NOMO-1 treated with DMSO at 0.1 percent for 48 hours (cell line): ENCODE results near the gene PKIG.

Source experiments
- DNase-seq: peaks from one replicate; lab custom pipeline; 2025; ENCODE audit not compliant: unreplicated experiment; lab: John Stamatoyannopoulos, UW

The PKIG gene

DNA sequence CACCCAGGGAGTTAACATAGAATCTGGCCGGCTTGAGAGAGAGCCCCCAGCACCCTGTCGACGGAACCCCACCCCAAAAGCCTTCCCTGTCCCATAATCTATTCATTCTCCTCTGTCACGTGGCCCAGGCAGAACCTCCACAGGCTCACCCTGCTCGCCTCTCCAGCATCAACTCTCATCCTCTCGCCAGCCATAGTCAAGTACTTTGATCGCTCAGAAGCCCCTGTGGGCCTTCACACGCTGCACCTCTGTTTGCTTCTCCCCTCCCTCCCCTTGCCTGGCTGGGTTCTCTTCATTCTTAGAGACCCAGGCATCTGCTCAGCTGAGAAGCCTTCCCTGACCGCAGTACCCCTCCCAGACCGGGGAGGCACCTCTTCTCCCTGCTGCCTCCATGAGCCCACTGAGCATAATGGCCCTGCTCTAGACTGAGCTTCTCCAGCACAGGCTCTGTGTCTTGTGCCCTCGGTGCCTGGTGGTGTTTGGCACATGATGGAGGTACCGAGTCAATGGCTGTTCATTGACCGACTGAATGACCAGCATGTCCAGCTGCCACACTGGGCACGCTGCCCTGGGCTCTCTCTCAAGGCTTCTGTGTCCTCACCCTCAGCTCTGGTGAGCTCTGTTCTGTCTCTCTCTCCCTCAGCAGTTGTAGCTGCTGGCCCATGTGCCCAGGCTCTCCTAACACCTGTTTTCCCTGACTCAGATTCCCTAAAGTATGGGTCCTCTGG is 33.7 kb downstream of the PKIG start:
- DNase-seq, result no peak

DNA sequence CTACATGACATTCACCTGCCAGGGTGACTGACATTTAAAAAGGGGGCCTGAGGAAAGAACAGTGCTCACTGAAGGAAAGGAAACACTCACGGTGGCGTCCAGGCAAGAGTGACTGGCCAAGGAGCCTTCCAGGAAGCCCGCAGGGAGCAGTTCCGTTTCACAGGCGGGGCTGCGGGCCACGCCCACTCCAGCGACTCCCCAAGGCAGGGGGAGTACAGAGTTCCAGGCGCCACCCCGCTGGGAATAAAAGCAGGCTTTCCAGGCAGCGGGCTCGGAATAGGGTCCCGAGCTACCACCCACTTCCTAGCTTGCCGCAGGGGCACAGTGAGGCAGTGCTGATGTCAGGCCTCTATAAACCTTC is 34.2 kb downstream of the PKIG start:
- no peak for DNase-seq

DNA sequence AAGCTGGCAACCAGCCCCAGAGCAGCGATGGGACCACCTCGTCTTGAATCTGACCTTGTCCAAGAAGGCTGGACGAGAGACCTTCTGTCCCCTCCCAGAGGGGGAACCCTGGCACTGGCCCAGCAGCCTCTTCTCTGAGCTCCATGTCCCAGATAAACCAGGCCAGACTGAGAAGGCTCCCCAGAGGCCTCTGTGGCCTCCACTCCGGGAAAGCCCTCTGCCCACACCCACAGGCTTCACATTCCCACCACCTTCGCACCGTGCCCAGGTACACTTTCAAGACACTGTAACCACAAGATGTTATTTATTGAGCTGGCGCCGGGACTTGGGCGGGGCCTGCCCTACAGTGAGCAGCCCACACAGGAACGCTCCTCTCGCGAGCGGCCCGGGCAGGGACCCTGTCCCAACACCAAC is 35.9 kb downstream of the PKIG start:
- no peak for DNase-seq

DNA sequence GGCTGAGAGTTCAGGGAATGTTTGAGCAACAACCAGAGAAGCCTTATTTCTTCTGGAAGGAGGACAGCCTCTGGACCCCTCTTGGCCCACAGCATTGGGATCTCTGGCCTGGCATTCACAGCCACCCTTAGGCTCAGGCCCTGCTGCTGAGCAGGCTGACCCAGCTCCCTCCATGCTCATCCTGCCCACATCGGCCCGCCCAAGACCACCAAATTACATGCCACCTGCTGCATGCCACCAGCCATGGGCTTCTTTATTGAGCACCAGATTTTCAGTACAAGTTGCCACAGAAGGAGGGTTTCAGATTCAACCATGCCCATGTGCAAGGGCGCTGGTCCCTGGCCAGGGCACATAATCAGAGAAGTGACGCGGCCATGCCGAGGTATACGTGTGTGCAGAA is 36.9 kb downstream of the PKIG start:
- no peak for DNase-seq

DNA sequence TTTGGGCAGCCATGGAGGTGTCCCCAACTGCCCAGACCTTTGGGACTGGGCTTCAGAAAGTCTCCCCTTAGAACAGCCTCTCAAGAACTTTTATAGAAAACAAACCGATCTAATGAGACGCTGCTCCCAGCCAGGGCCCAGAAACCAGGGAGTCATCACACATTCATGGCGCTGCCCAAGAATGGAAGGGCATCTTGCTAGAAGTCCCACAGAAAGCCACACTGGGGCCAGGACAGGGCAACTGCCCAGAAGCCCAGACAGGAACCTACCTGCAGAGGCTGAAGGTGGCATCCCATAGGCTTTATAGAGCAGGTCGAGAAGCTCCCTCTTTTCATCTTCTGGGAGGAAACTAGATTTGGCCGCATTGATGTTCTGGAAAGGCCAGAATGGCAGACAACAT is 37.7 kb downstream of the PKIG start:
- DNase-seq, result no peak

DNA sequence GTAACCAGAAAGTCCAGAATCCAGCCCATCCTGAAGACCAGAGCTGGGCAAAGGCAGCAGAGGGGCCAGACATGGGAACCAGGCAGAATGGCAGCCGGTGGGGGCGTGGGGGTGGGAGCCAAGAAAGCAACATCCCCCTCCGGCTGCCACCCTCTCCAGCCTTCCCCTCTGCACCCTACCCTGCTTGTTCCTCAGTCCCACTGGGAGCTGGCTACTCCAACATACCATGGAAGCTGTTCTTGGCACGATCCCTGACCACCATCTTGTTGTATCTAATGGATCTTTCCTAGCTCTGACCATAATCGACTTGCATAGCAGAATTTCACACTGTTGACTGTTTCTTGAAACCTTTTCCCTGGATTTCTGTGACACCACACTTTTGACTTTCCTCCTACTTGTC is 38.9 kb downstream of the PKIG start:
- no peak for DNase-seq

DNA sequence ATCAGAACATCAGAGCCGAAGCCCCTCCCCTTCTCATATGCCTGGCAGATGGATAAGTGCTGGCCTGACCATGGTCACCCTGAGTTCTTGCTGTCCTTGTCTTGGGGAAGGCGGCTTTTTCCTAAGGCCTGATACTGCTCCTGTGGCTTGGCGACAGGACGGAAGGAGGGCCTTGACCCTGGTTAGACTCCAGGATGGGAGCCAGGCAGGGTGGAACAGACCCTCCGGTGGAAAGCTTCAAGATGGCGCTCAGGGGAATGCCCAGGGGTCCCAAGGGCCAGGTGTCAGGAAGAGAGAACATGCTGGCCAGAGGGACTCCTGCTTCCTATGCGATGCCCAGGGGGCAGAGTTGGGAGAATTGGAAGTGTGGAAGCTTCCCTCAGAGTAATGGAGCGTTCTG is 39.6 kb downstream of the PKIG start:
- no peak for DNase-seq

DNA sequence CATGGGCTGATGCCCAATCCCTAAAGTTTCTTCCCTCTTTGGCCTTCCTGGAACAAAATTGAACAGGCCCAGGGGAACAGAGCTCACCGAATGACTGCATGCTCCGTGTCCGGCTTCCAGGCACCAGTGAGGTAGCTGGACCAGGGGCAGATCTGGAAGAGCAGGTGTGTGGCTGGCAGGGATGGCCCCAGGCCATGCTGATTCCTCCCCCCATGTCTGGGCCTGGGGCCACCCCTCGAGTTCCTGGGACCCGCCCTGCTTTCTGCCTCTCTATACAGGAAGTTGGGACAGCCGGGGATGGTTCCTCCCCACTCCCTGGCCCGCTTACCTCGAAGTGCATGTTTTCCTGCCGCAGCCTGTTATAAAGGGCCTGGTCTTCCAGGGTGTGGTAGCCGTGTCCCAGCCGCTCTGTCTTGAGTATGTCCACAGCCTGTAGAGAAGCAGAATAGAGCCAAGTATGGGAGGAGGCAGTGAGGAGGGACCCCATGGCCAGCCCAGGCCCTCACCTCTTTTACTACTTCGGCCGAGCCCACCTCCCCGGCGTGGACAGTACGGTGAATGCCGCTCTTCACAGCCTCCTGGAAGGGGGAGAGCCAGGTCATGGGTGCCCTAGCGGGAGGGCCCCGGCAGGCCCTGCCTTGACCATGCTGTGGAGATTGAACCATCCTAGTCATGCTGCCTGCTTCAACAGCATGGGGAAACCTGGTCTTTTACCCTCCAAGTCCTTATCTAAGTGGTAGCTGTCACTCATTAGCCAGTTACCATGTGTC is 40.3 kb downstream of the PKIG start:
- no peak for DNase-seq

DNA sequence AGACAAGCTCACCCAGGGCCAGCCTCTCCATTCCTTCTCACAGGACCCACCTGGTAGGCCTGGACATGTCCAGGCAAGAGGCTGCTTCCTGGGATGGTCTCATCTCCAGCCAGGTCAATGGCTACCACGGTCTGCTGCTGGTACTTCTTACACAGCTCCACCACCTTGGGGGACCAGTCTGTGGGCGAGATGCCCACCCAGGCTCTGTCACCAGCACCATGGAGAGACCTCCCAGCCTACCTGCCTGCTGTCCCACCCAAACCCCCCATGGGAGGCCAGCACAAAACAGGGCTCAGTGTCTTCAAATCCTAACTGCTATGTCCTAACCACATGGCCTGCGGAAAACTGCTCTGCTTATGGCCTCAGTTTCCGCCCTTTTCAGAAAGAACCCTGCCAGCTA is 41.8 kb downstream of the PKIG start:
- DNase-seq, result no peak

DNA sequence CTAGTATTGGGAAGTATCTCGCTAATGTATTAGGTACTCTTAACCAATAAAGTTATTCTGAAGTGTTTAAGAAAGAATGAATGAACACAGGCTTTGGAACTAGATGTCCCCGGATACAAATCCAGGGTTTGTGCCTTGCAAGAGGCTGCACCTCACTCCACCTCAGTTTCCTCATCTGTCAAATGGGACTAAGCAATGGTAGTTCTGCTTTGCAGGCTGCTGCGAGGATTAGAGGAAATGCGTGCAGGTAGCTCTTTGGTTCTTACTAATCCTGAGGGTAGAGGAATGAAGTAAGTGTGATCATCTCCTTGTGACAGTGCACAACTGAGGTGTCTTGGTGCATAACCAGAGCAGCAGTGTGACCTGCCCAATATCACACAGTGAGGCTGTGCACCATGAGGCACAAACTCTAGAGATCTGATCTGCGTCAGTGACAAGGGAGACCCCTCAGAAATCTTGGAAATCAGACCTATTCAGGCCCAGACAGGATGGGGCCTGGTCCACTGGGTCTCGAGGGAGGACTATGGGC is 42.4 kb downstream of the PKIG start:
- DNase-seq, result no peak

DNA sequence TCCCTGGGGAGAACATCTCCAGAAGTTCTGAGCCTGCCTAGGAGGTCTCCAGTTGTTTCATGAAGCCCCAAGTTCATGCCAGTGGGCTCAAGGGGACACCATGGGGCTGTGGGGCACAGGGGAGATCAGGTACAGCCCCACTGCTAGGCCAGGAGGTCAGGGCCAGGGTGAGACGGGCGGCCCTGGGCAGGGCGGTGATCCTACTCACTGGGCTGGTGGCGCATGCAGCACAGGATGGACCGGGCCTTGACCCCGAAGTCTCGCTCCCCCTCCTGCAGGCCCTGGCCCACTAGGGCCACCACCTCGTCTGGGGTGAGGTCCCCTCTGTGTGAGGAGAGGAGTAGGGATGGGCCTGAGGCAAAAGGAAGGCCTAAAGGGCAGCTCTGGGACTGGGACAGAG is 43.0 kb downstream of the PKIG start:
- no peak for DNase-seq

DNA sequence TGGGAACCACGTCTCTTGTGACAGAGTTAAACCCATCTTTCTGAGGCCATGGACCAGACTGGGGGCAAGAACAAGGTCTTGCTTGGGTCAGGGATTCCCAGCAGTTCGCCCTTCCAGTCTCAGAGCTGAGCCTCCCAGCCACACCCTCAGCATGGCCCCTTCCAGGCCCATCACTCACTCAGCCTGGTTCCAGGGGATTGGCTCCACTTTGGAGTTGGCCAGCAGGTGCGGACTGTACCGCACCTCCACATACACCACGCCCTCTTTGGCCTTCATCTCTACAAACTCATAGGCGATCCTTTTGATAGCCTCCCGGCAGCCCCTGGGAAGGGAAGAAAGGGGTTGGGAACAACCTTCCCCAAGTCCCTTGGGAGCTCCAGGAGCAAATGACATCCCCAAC is 43.9 kb downstream of the PKIG start:
- no peak for DNase-seq

DNA sequence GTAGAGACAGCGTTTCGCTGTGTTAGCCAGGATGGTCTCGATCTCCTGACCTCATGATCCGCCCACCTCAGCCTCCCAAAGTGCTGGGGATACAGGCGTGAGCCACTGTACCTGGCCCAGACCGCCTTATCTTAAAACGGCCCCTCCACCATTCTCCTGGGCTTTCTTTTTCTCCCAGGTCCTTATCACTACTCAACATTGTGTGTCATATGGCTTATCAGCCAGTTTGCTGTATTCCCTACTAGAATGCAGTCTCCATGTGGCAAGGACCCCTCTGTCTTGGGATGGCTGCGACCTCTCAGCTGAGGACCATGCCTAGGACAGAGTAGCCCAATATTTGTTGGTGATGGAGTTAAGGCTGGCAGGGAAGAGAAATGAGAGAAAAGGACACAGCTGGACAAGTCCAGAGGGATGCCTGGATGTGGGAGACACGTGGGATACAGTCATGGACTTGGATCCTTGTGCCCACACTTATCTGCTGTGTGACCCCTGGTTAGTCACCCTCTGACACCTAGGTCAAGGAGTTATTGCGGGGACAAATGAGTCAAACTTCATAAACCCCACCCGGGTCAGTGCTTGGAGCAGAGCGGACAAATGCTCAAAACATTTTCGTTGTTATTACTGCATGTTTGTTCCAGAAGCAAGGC is 45.1 kb downstream of the PKIG start:
- DNase-seq, result no peak

DNA sequence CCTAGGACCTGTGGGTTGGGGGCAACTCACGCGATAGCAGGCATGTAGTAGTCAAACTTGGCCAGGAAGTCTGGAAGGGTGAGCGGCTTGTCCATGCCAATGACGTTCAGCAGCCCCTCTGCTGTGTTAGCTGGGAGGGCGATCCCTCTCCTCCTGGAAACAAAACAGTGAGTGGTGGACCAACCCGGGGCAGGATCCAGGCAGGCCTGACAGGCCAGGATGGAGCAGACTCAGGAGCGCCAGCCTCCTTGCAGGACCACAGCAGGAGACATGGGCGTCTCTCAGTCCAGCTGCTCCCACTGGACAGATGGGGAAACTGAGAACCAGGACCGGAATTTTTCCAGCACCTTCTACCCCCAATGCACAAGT is 46.6 kb downstream of the PKIG start:
- DNase-seq, result no peak

DNA sequence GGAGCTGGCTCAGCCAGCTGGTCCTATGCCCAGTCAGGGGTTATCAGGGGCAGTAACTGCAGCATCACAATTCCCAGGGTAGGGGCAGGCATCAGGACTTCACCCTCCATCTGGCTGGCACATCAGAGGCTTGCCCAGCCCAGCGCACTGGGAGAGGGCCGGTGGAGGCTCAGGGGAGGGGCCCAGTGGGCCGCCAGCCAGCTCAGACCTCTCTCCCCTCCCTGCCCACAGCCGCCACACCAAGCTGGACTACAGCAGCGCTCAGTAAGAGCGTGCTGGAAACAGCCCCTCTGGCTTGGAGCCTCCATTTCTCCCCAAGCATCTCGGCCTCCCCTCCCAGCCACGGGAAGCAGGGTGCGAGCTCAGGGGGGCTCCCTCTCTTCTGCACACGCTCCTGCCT is 47.2 kb downstream of the PKIG start:
- no peak for DNase-seq

DNA sequence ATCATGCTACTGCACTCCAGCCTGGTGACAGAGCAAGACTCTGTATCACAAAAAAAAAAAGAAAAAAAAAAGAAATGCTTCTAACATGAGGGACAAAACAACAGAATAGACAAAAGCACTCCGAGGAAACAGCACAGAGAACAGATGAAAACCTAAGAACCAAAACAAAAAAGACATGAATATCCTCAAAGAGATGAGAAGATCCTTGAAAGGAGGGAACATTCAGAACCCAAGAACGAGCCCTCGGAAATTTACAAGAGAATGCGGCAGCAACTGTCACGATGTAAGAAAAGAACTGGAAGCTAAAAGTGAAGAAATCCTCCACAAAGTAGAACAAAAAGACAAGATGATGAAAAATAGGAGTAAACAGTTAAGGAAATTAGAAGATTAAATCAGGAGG is 47.9 kb downstream of the PKIG start:
- no peak for DNase-seq

DNA sequence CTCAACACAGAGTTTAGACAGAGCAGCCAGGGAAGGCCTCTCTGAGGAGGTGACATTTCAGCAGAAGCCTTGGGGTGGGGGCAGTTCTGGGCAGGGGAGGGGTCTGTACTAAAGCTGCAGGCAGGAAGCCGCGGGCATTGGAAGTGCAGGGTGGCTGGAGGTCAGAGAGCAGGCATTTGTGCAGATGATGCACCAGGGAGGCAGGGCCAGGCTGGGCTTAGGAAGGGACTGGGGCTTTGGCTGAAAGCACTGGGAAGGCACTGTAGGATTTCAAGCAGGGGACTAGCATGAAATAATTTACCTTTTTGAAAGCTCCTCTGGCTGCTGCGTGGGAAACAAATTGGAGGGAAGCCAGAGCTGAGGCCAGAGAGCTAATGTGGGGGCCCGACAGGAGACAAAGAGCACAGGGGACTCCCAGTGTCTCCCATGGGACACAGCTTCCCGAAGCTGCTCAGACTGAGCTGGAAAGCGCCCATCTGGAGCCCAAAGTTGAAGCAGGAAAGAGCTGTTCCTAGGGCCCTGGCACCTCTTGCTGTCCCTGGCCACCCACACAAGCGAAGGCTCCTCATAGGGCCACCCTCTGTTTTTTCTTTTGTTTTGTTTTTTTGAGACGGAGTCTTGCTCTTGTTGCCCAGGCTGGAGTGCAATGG is 49.8 kb downstream of the PKIG start:
- no peak for DNase-seq

DNA sequence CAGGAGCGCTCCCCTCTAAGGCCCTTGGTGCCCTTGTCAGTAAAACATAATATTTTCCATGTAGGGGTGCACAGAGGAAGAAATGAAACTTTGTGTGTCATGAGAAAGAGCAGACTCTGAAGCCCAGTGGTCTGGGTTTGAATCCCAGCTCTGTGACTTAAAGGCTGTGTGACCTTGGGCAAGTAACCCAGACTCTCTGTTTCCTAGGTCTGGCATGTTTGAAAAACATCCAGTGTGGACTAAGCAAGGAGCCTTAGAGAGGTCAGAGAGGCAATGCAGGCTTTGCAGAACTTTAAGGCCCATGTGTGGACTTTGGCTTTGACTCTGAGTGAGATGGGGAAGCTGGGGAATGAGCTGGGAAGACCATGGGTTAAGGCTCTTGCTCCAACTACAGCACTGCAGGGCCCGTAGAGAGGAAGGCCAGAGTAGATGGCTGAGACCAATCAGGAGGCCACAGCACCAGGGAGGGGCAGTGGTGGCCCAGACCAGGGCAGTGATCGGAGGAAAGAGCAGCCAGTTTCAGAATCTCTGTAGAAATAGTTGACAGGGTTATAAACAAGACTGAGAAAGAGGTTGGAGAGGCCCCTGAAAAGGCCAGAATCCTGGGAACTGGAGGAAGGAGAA is 50.9 kb downstream of the PKIG start:
- DNase-seq, result no peak

DNA sequence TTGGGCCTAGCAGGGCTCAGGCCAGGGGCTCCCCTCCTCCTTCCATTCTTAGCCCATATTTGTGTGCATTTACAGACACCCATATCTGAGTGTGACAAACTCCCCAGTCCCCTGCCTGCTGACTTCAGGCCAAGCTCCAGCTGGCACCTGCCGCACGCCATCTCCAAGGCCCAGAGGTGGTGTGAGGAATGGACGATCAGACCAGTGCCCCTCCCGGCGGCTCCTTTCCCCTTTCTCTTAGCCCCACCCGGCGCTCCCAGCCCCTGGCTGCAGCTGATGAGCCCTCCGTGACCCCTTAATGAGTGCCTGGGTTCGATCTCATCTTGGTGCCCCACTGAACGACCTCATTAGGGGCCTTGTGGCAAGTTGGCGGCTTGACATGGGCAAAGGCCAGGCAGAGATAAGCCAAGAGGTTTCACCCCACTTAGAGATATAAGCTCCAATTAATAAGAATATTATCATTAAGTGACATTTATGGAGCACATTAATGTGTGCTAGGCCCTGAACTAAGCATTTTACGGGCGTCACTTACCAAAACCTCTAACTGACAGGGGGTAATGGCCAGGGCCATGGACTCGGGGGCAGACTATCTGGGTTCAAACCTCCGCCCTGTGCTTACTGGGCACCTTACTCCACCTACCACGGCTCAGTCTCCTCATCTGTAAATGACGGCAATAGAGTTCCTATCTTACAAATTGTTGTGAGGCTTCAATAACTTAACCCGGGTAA is 51.7 kb downstream of the PKIG start:
- DNase-seq, result no peak

DNA sequence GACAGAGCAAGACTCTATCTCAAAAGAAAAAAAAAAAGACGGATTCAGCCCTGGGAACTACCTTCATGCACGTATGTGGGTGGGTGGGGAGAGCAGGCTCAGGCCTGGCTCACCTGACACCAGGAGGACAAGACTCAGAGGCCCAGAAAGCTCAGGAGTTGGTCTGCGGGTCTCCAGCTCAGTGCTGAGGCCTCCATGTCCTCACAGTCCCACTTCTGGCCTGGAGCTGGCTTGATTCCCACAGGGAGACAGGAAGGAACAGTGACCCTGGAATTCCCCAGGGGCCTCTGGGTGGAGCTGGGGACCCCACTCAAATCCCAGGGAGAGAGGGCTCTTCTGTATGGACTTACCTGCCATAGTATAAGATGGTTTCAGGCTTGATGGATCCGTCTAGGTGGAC is 53.5 kb downstream of the PKIG start:
- no peak for DNase-seq

DNA sequence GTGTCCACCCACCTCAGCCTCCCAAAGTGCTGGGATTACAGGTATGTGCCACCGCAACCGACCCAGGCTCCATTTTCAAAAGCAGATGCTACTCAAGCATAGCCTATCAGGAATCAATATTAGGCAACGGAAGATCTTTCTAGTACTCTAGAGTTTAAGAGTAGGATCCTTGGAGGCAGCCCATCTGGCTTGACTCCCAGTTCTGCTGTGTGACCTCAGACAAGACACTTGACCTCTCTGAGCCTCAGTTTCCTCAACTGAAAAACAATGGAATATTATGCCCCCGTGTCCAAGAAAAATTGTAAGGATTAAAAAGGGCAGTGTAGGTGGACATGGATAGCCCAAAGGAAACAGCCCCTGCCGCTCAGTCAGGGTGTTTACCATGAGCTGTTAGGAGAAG is 54.7 kb downstream of the PKIG start:
- DNase-seq, result no peak
